Adrenal gland (tissue), 5 donors: ENCODE results near the gene NHS.

Experiments used
- POLR2A ChIP-seq, 2 donors: fragments of 450-650 bp; IDR thresholded peaks; one replicate each; pipeline ENCODE4 v1.6.1; 2017; ENCODE audit warnings: antibody characterized with exemption in 2 of 2, mild to moderate bottlenecking in 2 of 2, moderate library complexity in 1 of 2
- TF ChIP-seq, protein P1 (sequence below), 6 experiments: fragments of 450-650 bp in 4 of 6; fragments of 200-600 bp in 2 of 6; sonication (generic) in 1 of 6; IDR thresholded peaks; 1 replicate in 5 of 6; 2 replicates in 1 of 6; pipeline versions ENCODE4 v1.5.1 to v1.8.0; 2016 to 2021; ENCODE audit warnings: antibody characterized with exemption in 6 of 6, mild to moderate bottlenecking in 2 of 6, moderate library complexity in 1 of 6
- donor health status: DM: no; HTN: no; CAD: no.

DNA sequence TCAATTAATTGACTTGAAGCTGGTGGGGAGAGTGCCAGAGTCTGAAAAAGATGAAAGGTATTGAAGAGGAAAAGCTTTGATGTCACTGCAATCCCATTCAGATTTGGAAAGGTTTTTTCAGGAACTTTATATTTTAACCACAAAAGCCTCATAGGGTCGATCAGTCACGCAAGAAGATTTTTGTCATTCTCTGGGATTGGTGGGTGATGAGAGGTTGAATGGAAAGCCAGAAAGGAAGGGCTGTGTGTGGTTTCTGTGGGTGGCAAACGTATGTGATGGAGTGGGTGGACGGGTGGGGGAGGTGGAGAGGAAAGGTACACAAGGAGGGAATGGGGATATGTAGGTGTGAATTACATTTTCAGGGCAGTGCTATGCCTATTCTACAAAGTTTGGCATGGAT lies 188.5 kb downstream of the NHS start:
- TF ChIP-seq, protein P1, sequence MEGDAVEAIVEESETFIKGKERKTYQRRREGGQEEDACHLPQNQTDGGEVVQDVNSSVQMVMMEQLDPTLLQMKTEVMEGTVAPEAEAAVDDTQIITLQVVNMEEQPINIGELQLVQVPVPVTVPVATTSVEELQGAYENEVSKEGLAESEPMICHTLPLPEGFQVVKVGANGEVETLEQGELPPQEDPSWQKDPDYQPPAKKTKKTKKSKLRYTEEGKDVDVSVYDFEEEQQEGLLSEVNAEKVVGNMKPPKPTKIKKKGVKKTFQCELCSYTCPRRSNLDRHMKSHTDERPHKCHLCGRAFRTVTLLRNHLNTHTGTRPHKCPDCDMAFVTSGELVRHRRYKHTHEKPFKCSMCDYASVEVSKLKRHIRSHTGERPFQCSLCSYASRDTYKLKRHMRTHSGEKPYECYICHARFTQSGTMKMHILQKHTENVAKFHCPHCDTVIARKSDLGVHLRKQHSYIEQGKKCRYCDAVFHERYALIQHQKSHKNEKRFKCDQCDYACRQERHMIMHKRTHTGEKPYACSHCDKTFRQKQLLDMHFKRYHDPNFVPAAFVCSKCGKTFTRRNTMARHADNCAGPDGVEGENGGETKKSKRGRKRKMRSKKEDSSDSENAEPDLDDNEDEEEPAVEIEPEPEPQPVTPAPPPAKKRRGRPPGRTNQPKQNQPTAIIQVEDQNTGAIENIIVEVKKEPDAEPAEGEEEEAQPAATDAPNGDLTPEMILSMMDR (IDR thresholded peaks at IDR 0.05): no peak
- TF ChIP-seq POLR2A (IDR thresholded peaks at IDR 0.05): no peak
